Ramos (cell line): ENCODE measurements around the gene CRHR1.
"Not testable (repeated sequence)": the region's sequence is repeated elsewhere in the genome, so short reads cannot be mapped to it uniquely, and the experiment has no call there.

Experiments used
- in situ Hi-C: fragments of 300-500 bp; cut with MboI; formaldehyde crosslinking; loops from one replicate; pipeline ENCODE4 v1.14.3; 2022; ENCODE audit warnings: low sequenced_read_pairs; ENCODE audit not compliant: unreplicated experiment

CRHR1 gene

GRCh38 chr17:45784293-45784740 is at the start of gene CRHR1:
Gene CRHR1 (plus strand): TSS chr17:45784320. CDS start chr17:45784545, 225 bp downstream.
- in situ Hi-C loops: no loop called here

- in situ Hi-C loops: no loop called here
Measured at GRCh38 chr17:45734598-45734997, 49.5 kb upstream of the CRHR1 start.

GRCh38 chr17:45735488-45735887 is 48.6 kb upstream of the CRHR1 start:
- in situ Hi-C loops: no loop called here

GRCh38 chr17:45739786-45740185 is 44.3 kb upstream of the CRHR1 start:
- in situ Hi-C loops: no loop called here

- in situ Hi-C loops: no loop called here
Measured at GRCh38 chr17:45740553-45741330, 43.4 kb upstream of the CRHR1 start.

GRCh38 chr17:45742251-45742650 is 41.9 kb upstream of the CRHR1 start:
- in situ Hi-C loops: no loop called here

- in situ Hi-C loops: no loop called here
Measured at GRCh38 chr17:45743626-45744326, 40.3 kb upstream of the CRHR1 start.

GRCh38 chr17:45744826-45745225 is 39.3 kb upstream of the CRHR1 start:
- in situ Hi-C loops: not testable (repeated sequence)

- in situ Hi-C loops: no loop called here
Measured at GRCh38 chr17:45745601-45746494, 38.3 kb upstream of the CRHR1 start.

- in situ Hi-C loops: no loop called here
Measured at GRCh38 chr17:45747911-45748310, 36.2 kb upstream of the CRHR1 start.

GRCh38 chr17:45748731-45749310 is 35.3 kb upstream of the CRHR1 start:
- in situ Hi-C loops: no loop called here

- in situ Hi-C loops: no loop called here
Measured at GRCh38 chr17:45749831-45750335, 34.2 kb upstream of the CRHR1 start.

GRCh38 chr17:45750779-45751440 is 33.2 kb upstream of the CRHR1 start:
- in situ Hi-C loops: no loop called here

- in situ Hi-C loops: no loop called here
Measured at GRCh38 chr17:45751466-45751865, 32.7 kb upstream of the CRHR1 start.

GRCh38 chr17:45752246-45752645 is 31.9 kb upstream of the CRHR1 start:
- in situ Hi-C loops: no loop called here

GRCh38 chr17:45753645-45754225 is 30.4 kb upstream of the CRHR1 start:
- in situ Hi-C loops: no loop called here

GRCh38 chr17:45755050-45755449 is 29.1 kb upstream of the CRHR1 start:
- in situ Hi-C loops: no loop called here

- in situ Hi-C loops: no loop called here
Measured at GRCh38 chr17:45756266-45756991, 27.7 kb upstream of the CRHR1 start.
